Activated CD8-positive, alpha-beta memory T cell treated with anti-CD3 and anti-CD28 coated beads for 1 hour (primary cell): ENCODE measurements around the gene UNC13B.
"Not testable (repeated sequence)": the region's sequence is repeated elsewhere in the genome, so short reads cannot be mapped to it uniquely, and the experiment has no call there.

Experiments
- DNase-seq, 2 donors: peaks; one replicate each; pipeline ENCODE4 v3.0.0-alpha.2; 2020; ENCODE audit warnings: low read depth in 1 of 2; ENCODE audit errors: extremely low read depth in 1 of 2

The UNC13B gene

DNA sequence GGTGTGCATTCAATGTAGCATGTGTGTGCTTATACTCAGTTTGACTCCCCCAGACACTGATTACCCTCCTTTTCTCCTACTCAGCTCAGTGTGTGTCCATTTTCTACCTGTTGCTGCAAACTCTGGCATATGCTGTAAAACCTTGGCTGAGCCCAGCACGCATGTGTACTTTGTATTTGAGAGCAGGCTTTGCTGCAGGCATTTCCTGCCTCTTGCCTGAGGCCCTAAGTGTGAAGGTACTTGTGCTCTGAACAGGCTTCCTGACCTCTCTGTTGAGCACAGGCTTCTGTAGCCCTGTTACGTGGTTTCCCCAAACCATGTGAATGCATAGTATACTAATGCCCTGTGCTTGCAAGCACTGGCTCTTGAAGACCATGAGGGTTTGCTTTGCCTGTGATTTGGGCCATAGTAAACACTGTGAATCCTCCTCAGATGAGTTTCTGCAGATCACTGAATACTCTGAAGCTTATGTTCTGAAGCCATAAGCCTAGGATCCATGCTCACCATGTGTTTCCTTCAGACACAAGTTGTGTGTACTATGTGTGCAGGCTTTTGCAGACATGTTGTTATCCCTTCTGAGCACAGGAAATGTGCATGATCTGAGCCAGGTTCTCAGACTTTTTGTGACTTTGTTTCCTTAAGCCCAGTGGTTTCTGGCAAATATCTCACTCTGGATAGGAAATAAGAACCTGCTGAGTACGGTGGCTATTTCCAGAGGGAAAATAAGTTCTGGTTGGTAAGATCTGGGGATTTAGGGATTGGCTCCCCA lies 203.2 kb downstream of the UNC13B start:
- no peak for DNase-seq

DNA sequence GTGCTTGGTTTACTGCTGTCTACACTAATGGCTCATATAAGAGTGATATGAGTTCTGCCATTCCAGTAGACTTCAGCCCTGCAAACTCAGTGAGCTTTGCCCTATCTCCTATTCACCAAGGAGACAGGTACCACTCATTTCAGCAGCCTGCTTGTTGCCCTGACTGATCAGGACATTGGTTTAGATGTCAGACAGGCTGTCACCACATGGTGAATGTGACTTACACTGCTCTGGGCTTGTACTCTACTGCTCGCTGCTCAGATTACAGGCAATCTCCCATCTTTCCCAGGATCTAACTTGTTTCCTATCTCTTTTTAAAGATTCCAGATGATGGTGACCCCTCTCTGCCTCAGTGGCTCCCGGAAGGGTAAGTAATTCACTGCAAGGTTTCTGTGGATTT lies 204.8 kb downstream of the UNC13B start:
- no peak for DNase-seq

DNA sequence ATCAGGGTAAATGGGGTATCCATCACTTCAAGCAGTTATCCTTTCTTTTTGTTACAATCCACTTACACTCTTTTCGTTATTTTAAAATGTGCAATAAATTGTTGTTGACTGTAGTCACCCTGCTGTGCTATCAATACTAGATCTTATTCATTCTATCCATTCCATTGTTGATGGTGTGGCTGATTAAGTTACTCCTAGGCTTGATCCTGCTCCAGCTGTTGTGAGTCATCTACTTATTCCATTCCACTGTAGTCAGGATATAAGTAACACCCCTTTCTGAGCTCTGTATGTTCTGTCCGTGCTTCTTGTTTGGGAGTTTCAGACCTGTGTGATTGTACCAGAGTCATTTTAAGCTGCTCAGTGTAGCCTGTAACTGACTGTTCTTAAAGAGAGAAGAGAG lies 205.6 kb downstream of the UNC13B start:
- DNase-seq, result no peak

GRCh38 chr9:35370241-35370640 lies 208.4 kb downstream of the UNC13B start:
- DNase-seq, result no peak

GRCh38 chr9:35374436-35374835 lies 212.6 kb downstream of the UNC13B start:
- DNase-seq, result no peak

- no peak for DNase-seq
These were observed 213.1 kb downstream of the UNC13B start for GRCh38 chr9:35374910-35375309.

DNA sequence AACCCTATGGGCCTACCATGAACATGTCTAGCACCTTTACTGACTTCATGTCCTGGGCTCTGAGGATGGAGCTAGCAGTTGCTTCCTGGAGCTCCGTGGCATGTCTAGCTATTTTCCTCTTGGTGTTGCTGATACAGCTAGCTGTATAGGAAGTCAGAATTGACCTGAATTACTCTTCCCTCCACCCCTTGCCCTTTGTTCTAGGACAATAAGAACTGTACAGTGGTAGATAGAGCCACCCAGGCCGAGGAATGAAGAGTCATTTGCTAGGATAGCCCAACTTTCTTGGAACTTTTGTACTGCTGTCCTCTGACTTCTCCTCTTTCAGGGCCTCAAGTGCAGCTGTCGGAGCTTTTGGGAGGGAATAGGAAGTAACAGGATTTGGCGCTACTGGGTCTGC lies 218.2 kb downstream of the UNC13B start:
- no peak for DNase-seq

DNA sequence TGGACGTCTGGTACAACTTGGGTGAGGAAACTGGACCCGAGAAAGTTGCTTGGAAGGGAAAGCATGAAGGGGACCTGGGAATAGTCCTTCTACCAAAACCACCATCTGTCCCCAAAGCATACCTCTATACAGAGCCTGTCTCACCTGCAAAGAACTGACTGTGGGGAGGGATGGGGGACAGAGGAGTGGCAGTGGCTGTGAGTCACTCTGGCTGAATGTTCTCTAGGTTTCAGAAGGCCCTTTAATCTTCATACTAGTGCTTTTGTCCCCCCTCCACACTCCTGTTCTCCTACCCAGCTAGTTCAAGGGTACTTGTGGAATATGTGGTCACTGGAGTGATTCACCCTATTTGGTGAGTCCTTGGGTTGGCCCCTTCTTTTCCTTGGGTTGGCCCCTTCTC lies 218.8 kb downstream of the UNC13B start:
- DNase-seq, result no peak

DNA sequence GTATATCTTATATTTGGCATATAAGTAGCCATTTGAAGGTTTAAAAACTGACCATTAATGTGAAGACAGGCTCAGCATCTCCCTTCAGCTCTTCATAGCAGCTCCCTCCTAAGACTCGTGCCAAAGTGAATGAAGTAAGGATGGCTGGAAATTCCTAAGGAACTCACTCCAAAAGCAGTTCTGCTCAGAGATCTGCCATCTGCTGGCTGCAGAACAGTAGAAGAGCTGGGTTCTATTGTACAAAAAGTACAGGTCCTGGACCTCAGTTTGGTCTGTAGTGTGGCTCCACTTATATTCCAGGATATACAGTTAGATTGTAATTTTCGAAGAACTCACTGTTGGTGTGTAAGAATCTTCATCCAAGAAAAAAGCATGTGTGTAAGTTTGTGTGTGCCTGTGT lies 223.2 kb downstream of the UNC13B start:
- DNase-seq, result no peak

DNA sequence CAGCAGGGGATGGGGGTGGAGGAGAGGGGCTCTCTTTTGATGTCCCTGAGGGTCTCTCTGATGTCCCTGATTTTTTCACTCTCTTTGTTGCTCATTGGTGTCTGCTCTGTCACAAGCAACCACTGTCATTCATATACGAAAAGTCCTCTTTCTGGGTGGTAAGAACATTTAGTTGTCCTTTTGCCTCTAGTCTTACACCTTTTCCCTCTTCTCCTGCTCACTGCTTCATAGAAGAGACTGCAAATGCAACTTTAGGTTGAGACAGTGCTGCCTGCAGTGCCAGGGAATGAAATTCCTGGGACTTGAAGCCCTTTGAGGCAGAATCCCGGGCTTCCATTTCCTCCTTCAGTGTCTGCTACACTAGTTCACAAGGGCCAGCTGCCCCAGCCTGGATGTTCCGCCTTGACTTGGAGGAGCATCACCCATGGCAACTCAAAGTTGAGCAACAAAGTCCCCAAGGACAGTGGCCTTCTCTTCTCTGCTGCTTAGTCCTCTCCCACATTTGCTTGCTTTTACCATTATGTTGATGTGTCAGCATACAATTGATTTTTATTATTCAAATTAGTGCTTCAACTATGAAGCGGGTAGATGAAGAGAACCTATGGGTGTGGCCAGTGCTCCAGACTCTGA lies 233.4 kb downstream of the UNC13B start:
- no peak for DNase-seq

DNA sequence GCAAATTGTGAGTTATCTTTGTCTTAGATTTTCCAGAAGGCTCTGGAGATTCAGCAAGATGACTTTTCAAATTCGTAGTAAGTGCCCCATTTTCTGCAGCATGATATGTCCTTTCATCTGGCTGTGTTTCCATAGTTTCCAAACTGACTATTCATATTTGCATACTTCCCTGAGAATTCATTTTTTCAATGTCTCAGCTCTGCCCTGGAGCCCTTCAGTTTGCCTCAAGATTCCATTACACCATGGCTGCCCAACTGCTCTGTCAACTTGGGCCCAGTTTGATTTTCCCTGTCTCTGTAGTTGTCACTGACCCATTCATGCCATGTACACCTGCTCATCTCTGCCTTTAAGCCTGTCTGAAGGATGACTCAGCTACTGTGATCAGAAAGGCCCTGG lies 233.9 kb downstream of the UNC13B start:
- no peak for DNase-seq

- DNase-seq, result no peak
These were observed 234.9 kb downstream of the UNC13B start for GRCh38 chr9:35396560-35397215.

GRCh38 chr9:35397216-35397698 lies 235.4 kb downstream of the UNC13B start:
- DNase-seq, result no peak

- DNase-seq, result no peak
These were observed 236.1 kb downstream of the UNC13B start for GRCh38 chr9:35397923-35398322.

GRCh38 chr9:35398651-35399335 lies 237.0 kb downstream of the UNC13B start:
- no peak for DNase-seq

- DNase-seq, result no peak
These were observed 243.1 kb downstream of the UNC13B start for GRCh38 chr9:35404865-35405264.

GRCh38 chr9:35406183-35406959 lies 244.6 kb downstream of the UNC13B start:
- no peak for DNase-seq

DNA sequence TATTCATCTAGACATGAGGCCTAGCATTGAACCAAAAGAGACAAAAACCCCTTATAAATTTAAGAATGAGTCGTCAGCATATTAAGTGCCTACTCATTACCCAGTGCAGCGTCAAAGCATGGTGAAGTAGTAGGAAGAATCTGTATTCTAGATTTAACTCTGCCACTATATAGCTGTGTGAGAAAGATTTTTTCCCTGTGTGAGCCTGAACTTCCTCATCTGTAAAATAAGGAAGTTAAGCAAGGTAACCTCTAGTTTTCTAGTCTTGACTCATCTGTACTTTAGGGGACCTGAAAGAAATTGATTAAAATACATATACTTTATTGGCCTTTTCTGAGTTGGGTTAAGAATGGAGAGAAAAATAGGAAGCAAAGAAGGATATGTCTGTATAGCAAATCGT lies 246.0 kb downstream of the UNC13B start:
- no peak for DNase-seq

DNA sequence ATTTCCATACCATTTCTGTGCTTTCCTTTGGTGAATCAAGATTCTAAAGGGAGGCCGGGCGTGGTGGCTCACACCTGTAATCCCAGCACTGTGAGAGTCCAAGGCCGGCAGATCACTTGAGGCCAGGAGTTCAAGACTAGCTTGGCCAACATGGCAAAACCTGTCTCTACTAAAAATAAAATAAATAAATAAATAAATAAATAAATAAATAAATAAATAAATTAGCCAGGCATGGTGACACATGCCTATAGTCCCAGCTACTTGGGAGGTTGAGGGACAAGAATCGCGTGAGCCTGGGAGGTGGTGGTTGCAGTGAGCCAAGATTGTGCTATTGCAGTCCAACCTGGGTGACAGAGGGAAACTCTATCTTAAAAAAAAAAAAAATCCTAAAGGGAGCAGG lies 247.6 kb downstream of the UNC13B start:
- DNase-seq, result not testable (repeated sequence)

DNA sequence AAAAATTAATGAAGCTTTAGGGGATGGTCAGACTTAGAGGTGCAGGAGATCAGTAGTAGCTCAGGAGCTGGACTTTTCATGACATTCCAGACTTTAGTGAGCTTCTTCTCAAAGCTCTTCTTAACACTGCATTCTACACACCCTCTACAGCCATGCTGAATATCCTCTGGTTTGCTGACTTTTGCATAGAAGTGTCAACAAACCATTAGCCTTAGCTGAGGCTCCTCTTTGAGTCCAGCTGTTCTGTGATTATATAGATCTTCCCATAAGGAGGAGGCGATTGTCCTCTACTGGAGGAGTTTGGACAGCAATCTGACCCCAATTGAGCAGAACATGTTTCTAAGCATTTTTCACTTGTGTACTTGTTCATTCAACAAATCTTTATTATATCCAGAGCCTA lies 253.1 kb downstream of the UNC13B start:
- no peak for DNase-seq
